Fibroblast of lung (primary cell): ENCODE data around the gene ARL10. TPM values are rescaled to one million over a fixed set of nuclear protein-coding genes. Genes with fewer than 3 reads are reported as not detected.
A peak's percentile ranks its signal among the peaks of the same experiment; 100 is the strongest.

Source experiments
- DNase-seq, 2 donors: peaks; one replicate each; pipeline versions ENCODE4 v3.0.0 to v3.0.0-alpha.2; 2010; ENCODE audit warnings: low read depth in 2 of 2
- H2AFZ ChIP-seq: 2 replicates; pipeline ENCODE4 v1.5.1; 2012; ENCODE audit warnings: low read length, control low read depth, inconsistent platforms
- H3K27ac ChIP-seq: 2 replicates; pipeline ENCODE4 v1.5.1; 2011; ENCODE audit warnings: low read length, control low read depth; ENCODE audit not compliant: insufficient read depth
- H3K27me3 ChIP-seq: 2 replicates; pipeline ENCODE4 v1.5.1; 2011; ENCODE audit warnings: mild to moderate bottlenecking, low read length; ENCODE audit not compliant: control insufficient read depth, insufficient read depth
- H3K36me3 ChIP-seq: 2 replicates; pipeline ENCODE4 v1.5.1; 2011; ENCODE audit warnings: low read length; ENCODE audit not compliant: control insufficient read depth, insufficient read depth
- H3K4me1 ChIP-seq: 2 replicates; pipeline ENCODE4 v1.5.1; 2011; ENCODE audit warnings: low read length; ENCODE audit not compliant: control insufficient read depth, insufficient read depth; ENCODE audit errors: extremely low read depth
- H3K4me2 ChIP-seq: 2 replicates; pipeline ENCODE4 v1.5.1; 2011; ENCODE audit warnings: low read length, control low read depth; ENCODE audit not compliant: insufficient read depth; ENCODE audit errors: extremely low read depth
- H3K4me3 ChIP-seq, 4 experiments: fragments of 200-600 bp in 1 of 4; sonication (generic) in 1 of 4; replicated peaks in 1 of 4; 2 replicates each; pipeline ENCODE4 v1.5.1; 2011 to 2016; ENCODE audit warnings: low read length in 4 of 4, low read depth in 3 of 4, mild to moderate bottlenecking in 3 of 4, control low read depth in 2 of 4, inconsistent platforms in 1 of 4, mixed read lengths in 1 of 4; ENCODE audit not compliant: insufficient read depth in 1 of 4; ENCODE audit errors: control extremely low read depth in 1 of 4
- H3K79me2 ChIP-seq: 2 replicates; pipeline ENCODE4 v1.5.1; 2012; ENCODE audit warnings: mild to moderate bottlenecking, low read length, inconsistent platforms; ENCODE audit not compliant: control insufficient read depth, insufficient read depth
- H3K9ac ChIP-seq: 2 replicates; pipeline ENCODE4 v1.5.1; 2011; ENCODE audit warnings: mild to moderate bottlenecking, low read length, control low read depth; ENCODE audit not compliant: insufficient read depth
- H3K9me3 ChIP-seq: 2 replicates; pipeline ENCODE4 v1.5.1; 2012; ENCODE audit warnings: low read depth, low read length; ENCODE audit not compliant: control insufficient read depth, insufficient read depth
- H4K20me1 ChIP-seq: 2 replicates; pipeline ENCODE4 v1.5.1; 2011; ENCODE audit warnings: low read length; ENCODE audit not compliant: control insufficient read depth, insufficient read depth; ENCODE audit errors: extremely low read depth
- CTCF ChIP-seq, 2 donors: IDR thresholded peaks in 1 of 2; conservative IDR thresholded peaks in 1 of 2; 1 replicate in 1 of 2; 2 replicates in 1 of 2; pipeline ENCODE4 v1.5.1; 2011 to 2012; ENCODE audit warnings: low read length in 2 of 2, control low read depth in 1 of 2, inconsistent platforms in 1 of 2, low read depth in 1 of 2, mild to moderate bottlenecking in 1 of 2
- EZH2 ChIP-seq: IDR thresholded peaks from 2 replicates; pipeline ENCODE4 v1.5.1; 2012; ENCODE audit warnings: low read length, control low read depth, mild to moderate bottlenecking; ENCODE audit errors: missing control alignments
- polyA plus RNA-seq, 2 donors: library from polyadenylated mRNA; depleted of rRNA in 1 of 2; stranded (reverse) in 1 of 2; unstranded in 1 of 2; fragments of >200 nt; gene quantifications; 2 replicates each; pipeline ENCODE4 v1.2.1, GENCODE V29; 2011 to 2012; ENCODE audit warnings: missing spikeins in 1 of 2
- total RNA-seq: library from RNA; depleted of rRNA; stranded (reverse); fragments of >200 nt; gene quantifications from 2 replicates; pipeline ENCODE4 v1.2.1, GENCODE V29; 2014

The ARL10 gene
- total and polyA plus RNA-seq, 2 donors (not counting 1 experiment from before 2014, with no cell fraction given) = 3.0 to 11.1 TPM

- H4K20me1 ChIP-seq = no peaks in the 10 kb centered on the region
- no peak overlapping the region for H3K4me3 ChIP-seq
These were observed 60.5 kb downstream of the ARL10 start for GRCh38 chr5:176425791-176426190.

GRCh38 chr5:176426876-176427275 lies 61.6 kb downstream of the ARL10 start:
- Histone ChIP-seq H3K4me3 (no peak overlapping the region), H3K9ac (no peak overlapping the region), H3K27ac (no peak overlapping the region), H3K9me3 (no peaks in the 10 kb centered on the region), H3K27me3 (no peaks in the 10 kb centered on the region), H3K4me2 (no peak overlapping the region), H3K79me2 (no peaks in the 10 kb centered on the region), H3K4me1 (no peaks in the 10 kb centered on the region), H4K20me1 (no peaks in the 10 kb centered on the region), H2AFZ (no peak overlapping the region), H3K36me3 (no peaks in the 10 kb centered on the region)
- TF ChIP-seq CTCF (conservative IDR thresholded peaks at IDR 0.05 in 1 of 2, IDR thresholded peaks at IDR 0.05 in 1 of 2; ENCODE audit: low read depth in 1 of 2, low read length in 2 of 2) (no peak), EZH2 (no peak)
- DNase-seq = no peak

More at GRCh38 chr5:176425791-176426190, 60.5 kb downstream of the ARL10 start:
- Histone ChIP-seq H2AFZ (no peak overlapping the region), H3K27me3 (no peaks in the 10 kb centered on the region), H3K36me3 (no peaks in the 10 kb centered on the region), H3K9ac (no peak overlapping the region), H3K4me2 (no peak overlapping the region), H3K4me1 (no peaks in the 10 kb centered on the region), H3K27ac (no peak overlapping the region), H3K9me3 (no peaks in the 10 kb centered on the region), H3K79me2 (no peaks in the 10 kb centered on the region)
- DNase-seq = no peak
- TF ChIP-seq CTCF (conservative IDR thresholded peaks at IDR 0.05 in 1 of 2, IDR thresholded peaks at IDR 0.05 in 1 of 2; ENCODE audit: low read depth in 1 of 2, low read length in 2 of 2) (no peak), EZH2 (no peak)

GRCh38 chr5:176427971-176428370 lies 62.7 kb downstream of the ARL10 start:
- H3K9me3 ChIP-seq = no peaks in the 10 kb centered on the region
- no peak overlapping the region for H2AFZ ChIP-seq
- no peak overlapping the region for H3K4me2 ChIP-seq
- H3K4me3 ChIP-seq = no peak overlapping the region
- H3K27me3 ChIP-seq = no peaks in the 10 kb centered on the region
- peak in 1 of 2 donors; percentile 51 for DNase-seq
- H3K4me1 ChIP-seq = no peaks in the 10 kb centered on the region
- no peaks in the 10 kb centered on the region for H4K20me1 ChIP-seq
- H3K9ac ChIP-seq = no peak overlapping the region
- H3K36me3 ChIP-seq = no peaks in the 10 kb centered on the region
- H3K79me2 ChIP-seq = no peaks in the 10 kb centered on the region
- no peak for TF ChIP-seq CTCF (conservative IDR thresholded peaks at IDR 0.05 in 1 of 2, IDR thresholded peaks at IDR 0.05 in 1 of 2; ENCODE audit: low read depth in 1 of 2, low read length in 2 of 2)
- no peak for TF ChIP-seq EZH2
- no peak overlapping the region for H3K27ac ChIP-seq
